Measurements from ENCODE around the gene CNTNAP5.

Gene CNTNAP5

GRCh38 chr2:124585277-124585676, 560.2 kb downstream of the CNTNAP5 start:
- in situ Hi-C loops (cut with MboI; ENCODE audit: low sequenced_read_pairs), result no loop called here

GRCh38 chr2:124586210-124586609, 561.1 kb downstream of the CNTNAP5 start:
- in situ Hi-C loops (cut with MboI; ENCODE audit: low sequenced_read_pairs), result no loop called here

- in situ Hi-C loops (cut with MboI; ENCODE audit: low sequenced_read_pairs), result no loop called here
Measured at GRCh38 chr2:124586835-124587234, 561.7 kb downstream of the CNTNAP5 start.

GRCh38 chr2:124589971-124590370, 564.9 kb downstream of the CNTNAP5 start:
- in situ Hi-C loops (cut with MboI; ENCODE audit: low sequenced_read_pairs), result no loop called here

DNA sequence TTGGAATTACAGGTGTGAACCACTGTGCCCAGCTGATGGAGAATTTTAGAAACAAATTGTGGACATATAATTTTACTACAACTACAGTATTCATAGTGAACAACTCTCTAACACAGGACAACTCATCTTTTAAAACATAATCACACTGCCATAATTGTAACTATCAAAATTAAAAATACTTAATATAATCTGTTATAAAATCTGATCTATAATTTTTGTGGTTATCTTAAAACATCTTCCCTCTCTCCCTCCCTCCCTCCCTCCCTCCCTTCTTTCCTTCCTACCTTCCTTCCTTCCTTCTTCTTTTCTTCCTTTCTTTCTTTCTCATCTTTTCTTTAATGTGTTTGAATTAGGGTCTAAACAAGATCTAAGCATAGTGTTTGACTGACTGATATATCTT, 577.7 kb downstream of the CNTNAP5 start:
- in situ Hi-C loops (cut with MboI; ENCODE audit: low sequenced_read_pairs), result no loop called here

- in situ Hi-C loops (cut with MboI; ENCODE audit: low sequenced_read_pairs), result no loop called here
Measured at GRCh38 chr2:124604940-124605339, 579.9 kb downstream of the CNTNAP5 start.

DNA sequence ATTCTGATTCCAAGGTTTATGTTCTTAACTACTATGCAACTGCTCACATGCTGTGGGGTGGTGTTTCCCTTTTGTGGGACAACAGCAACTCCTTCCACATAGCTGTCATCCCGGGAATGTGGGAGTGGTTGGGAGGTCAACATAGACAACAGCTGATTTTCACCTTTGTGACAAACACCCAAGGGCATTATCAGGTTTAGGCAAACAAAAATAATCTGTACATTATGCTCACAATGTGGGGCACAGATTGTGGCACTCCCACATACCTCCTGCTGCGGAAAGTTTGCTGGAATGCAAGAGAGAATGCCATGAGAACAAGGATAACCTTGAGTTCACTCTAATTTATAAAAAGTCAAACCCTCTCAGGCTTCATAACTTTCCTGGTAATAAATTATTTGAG, 582.6 kb downstream of the CNTNAP5 start:
- in situ Hi-C loops (cut with MboI; ENCODE audit: low sequenced_read_pairs), result no loop called here

GRCh38 chr2:124609667-124610066, 584.6 kb downstream of the CNTNAP5 start:
- in situ Hi-C loops (cut with MboI; ENCODE audit: low sequenced_read_pairs), result no loop called here

DNA sequence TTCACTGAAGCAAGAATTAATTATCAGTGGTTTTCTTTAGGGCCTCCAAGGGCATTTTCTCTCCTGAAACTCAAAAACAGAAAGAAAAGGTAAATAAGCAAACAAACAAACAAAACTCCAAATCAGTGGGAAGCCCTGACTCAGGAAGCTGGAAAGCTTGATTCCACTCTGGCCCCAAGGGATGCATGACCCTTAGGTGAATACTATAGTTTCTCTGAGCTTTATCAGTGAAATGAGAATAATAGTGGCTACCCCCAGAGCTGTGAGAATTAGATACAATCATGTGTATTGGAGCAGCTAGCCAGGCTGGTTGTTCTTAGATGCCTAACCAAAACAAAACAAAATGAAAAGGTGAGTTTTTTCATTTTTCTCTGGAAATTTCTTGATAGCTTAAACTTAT, 585.1 kb downstream of the CNTNAP5 start:
- in situ Hi-C loops (cut with MboI; ENCODE audit: low sequenced_read_pairs), result no loop called here

DNA sequence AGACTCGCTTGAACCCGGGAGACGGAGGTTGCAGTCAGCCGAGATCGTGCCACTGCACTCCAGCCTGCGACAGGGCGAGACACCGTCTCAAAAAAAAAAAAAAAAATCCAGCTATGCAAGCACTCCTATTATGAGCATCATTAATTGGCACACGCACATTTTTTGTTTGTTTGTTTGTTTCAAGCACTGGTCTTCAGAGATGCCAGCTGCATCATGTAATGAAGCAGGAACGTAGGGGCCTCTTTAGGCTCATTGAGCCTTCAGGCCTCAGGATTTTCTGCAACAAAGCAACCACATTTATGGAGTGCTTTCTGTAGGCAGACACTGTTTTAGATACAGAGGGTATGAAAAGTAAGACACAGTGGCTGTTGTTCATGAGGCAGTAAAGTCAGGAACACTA, 585.8 kb downstream of the CNTNAP5 start:
- in situ Hi-C loops (cut with MboI; ENCODE audit: low sequenced_read_pairs), result no loop called here

- in situ Hi-C loops (cut with MboI; ENCODE audit: low sequenced_read_pairs), result no loop called here
Measured at GRCh38 chr2:124623560-124623959, 598.5 kb downstream of the CNTNAP5 start.

DNA sequence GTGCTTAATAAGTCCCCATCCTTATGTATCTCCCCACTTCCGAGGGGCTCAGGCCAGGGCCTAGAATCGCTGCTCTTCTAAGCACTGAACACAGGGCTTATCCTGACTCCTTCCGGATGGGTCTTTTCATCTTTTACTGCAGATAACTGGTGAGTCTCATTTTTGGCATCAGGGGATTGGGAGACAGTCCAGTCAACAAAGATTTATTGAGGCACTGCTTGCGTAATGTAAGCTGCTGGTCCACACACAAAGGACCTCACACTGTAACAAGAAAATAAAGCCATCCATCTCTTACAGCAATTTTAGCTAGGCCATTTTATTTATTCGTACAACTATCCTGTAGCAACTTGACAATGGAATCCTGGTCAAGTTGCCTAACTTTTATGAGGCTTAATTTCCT, 600.5 kb downstream of the CNTNAP5 start:
- in situ Hi-C loops (cut with MboI; ENCODE audit: low sequenced_read_pairs), result no loop called here

DNA sequence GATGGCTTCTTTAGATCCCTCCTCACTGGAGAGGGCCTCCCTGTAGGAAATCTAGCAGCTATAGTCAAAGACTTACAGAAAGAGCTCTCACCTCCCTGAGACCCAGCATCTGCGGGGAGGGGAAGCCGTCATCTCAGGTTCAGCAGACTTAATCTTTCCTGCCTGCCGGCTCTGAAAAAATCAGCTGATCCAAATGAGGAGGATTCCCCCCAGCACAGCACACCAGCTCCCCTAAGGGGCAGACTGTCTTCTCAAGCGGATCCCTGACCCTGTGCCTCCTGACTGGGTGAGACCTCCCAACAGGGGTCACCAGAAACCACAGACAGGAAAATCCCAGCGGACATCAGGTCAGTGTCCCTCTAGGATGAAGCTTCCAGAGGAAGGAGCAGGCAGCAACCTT, 601.9 kb downstream of the CNTNAP5 start:
- in situ Hi-C loops (cut with MboI; ENCODE audit: low sequenced_read_pairs), result no loop called here

GRCh38 chr2:124633812-124634211, 608.7 kb downstream of the CNTNAP5 start:
- in situ Hi-C loops (cut with MboI; ENCODE audit: low sequenced_read_pairs), result no loop called here

DNA sequence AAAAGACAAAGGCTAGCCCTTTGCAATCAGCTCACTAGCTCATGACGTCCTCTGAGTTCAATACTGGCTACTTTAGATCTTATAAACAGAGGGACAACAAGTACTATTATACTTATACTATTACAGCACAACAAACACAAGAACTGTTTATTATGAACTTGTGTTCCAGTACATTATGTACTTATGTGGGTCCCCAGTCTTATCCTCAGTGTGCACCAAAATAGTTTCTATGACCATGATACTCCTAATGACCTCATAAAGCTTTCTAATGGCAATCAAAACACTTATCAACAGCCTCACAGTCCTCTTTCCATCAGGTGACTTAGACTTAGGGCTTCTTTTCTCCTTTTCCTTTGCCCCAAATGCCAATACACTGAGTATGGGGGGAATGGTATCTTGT, 614.4 kb downstream of the CNTNAP5 start:
- in situ Hi-C loops (cut with MboI; ENCODE audit: low sequenced_read_pairs), result no loop called here

GRCh38 chr2:124640221-124640750, 615.2 kb downstream of the CNTNAP5 start:
- in situ Hi-C loops (cut with MboI; ENCODE audit: low sequenced_read_pairs), result no loop called here

- in situ Hi-C loops (cut with MboI; ENCODE audit: low sequenced_read_pairs), result no loop called here
Measured at GRCh38 chr2:124646166-124646815, 621.2 kb downstream of the CNTNAP5 start.

DNA sequence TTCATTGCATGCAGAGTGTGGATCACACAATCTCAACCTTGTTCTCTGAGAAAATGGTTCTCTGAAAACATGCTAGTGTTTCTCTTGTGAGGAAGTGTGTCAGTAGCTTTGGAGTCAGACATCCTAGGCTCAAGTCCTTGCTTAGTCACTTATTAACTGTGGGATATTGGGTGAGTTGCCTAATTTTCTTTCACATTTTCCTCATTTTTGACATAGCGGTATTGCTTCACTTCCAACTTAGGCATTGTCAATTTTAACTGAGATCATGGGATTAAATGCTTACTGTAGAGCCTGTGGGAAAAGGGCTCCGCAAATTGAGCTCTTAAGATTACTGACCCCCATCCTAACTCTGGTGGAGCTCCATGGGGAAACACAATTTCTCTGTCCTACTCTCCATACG, 622.2 kb downstream of the CNTNAP5 start:
- in situ Hi-C loops (cut with MboI; ENCODE audit: low sequenced_read_pairs), result no loop called here

- in situ Hi-C loops (cut with MboI; ENCODE audit: low sequenced_read_pairs), result no loop called here
Measured at GRCh38 chr2:124647663-124648062, 622.6 kb downstream of the CNTNAP5 start.

DNA sequence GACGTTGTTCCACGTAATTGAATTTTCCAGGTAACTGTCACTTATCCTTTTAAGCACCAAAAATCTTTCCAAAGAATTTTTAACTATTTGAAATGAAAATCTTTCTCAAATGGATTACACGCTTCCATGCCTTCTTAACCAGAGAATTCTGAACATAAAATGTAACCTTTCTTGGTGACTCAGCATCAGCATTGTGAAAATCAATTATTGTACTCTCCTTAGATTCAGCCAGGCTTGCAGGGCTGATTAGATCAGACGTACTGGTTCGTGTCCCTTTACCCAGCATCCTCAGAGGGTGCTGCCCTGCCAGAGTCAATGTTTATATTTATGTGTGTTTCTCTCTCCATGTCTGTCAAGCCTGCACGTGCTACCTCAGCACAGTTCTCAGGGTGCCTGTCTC, 623.9 kb downstream of the CNTNAP5 start:
- in situ Hi-C loops (cut with MboI; ENCODE audit: low sequenced_read_pairs), result no loop called here

DNA sequence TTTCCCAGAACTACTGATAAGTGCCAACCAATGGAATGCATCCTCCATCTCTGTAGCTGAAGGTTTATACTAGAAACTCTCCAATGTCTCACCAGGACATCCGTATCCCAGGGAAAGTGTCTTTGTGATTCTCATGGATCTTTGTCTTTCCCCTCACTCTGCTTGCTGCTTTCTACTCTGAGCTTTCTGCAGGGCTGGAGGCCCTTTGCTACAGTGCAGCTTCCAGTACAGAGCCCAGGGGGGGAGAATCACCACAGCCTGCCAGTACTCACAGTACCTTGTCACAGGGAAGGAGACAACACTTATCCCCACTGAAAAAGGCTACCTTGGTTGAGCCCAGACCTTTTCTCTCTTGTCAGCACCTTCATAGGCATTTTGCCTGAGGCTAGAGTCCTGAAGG, 627.0 kb downstream of the CNTNAP5 start:
- in situ Hi-C loops (cut with MboI; ENCODE audit: low sequenced_read_pairs), result no loop called here

GRCh38 chr2:124658373-124658772, 633.3 kb downstream of the CNTNAP5 start:
- in situ Hi-C loops (cut with MboI; ENCODE audit: low sequenced_read_pairs), result no loop called here

- in situ Hi-C loops (cut with MboI; ENCODE audit: low sequenced_read_pairs), result no loop called here
Measured at GRCh38 chr2:124661558-124661957, 636.5 kb downstream of the CNTNAP5 start.

Measured in HL-60/S4 treated with retinoic acid at 250 ng/mL for 4 days and 3 days (cell line).